Activated CD4-positive, alpha-beta T cell treated with anti-CD3 and anti-CD28 coated beads, Interleukin-2, amount 50 U/mL, for 1 hour (primary cell): ENCODE results near the gene TMEM138.

ENCODE experiments used
- DNase-seq: peaks from one replicate; pipeline ENCODE4 v3.0.0-alpha.2; 2020

TMEM138 gene

DNA sequence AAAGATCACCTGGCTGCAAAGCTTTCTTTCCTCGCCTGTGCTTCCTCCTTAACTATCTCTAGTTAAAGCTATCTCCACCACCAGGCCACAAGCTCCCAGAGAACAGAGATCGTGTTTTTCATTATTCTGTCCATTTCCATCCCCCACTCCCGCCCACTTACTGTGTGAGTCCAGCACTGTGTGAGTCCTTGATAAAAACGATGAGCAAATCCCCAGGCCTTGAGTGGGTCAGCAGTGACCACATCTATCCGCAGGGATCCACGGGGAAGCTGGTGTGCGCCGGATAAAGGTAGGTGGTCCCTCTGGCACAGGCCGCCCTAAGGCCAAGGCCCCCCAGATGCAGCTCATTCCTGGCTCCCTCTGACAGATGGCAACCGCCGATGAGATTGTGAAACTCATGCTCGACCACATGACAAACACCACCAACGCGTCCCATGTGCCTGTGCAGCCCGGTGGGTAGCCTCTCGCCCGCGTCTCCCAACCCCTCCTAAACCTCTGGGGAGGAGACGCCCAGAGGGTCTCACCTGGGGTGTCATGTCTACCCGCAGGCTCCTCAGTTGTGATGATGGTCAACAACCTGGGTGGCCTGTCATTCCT, 19.9 kb upstream of the TMEM138 start:
- no peak for DNase-seq

DNA sequence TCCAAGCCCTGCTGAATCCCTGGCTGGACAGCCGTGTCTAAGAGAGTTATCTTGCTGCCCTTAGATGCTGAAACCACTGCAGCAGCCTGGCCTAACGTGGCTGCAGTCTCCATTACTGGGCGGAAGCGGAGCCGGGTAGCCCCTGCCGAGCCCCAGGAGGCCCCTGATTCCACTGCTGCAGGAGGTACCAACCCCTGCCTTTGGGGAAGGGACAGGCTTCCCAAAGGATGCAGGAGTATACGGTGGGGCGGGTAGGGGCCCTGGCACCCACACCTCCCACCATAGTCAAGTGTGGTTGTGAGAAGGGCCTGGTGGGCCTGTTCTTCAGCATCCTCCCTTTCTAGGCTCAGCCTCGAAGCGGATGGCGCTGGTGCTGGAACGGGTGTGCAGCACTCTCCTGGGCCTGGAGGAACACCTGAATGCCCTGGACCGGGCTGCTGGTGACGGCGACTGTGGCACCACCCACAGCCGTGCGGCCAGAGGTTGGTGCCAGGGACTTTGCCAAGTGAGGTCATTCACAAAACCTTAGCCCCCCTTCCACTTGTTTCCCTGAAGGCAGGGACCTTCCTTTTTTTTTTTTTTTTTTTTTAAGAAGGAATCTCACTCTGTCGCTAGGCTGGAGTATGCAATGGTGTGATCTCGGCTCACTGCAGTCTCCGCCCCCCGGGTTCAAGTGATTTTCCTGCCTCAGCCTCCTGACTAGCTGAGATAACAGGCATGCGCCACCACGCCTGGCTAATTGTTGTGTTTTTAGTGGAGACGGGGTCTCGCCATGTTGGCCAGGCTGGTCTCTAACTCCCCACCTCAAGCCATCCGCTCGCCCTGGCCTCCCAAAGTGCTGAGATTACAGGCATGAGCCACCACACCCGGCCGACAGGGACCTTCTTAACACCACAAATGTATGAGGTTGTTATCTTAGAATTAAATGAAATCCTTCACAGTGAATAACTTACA, 18.1 kb upstream of the TMEM138 start:
- no peak for DNase-seq

- no peak for DNase-seq
These were observed 17.0 kb upstream of the TMEM138 start for GRCh38 chr11:61345170-61345610.

GRCh38 chr11:61345954-61346843, 16.0 kb upstream of the TMEM138 start:
- DNase-seq: no peak

DNA sequence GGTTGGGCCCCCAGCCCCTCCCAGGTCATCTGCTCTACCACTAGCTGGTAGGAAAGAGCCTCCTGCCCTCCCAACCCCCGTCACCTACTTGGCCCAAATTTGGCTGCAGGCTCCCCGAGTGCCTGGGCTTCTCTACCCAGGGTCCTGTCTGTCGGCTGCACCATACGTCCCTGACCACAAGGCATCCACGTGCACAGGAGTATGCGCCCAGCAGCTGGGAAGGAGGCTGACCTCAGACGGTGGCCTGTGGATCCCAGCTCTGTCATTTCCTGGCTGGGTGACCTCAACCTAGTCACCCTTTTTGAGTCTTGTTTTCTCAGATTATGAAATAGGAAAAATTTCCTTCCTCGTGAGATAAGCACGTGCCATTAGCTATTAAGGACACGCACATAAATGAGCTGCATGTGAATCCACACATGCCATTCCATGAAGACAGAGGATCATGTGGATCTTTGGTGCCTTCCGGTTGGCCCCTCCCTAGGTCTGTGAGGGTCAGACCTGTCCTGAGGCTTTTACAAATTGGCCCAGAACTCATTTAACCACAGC, 14.2 kb upstream of the TMEM138 start:
- no peak for DNase-seq

- no peak for DNase-seq
These were observed 12.9 kb upstream of the TMEM138 start for GRCh38 chr11:61349189-61349751.

- no peak for DNase-seq
These were observed 12.3 kb upstream of the TMEM138 start for GRCh38 chr11:61349916-61350315.

- DNase-seq: no peak
These were observed 11.8 kb upstream of the TMEM138 start for GRCh38 chr11:61350336-61350735.

DNA sequence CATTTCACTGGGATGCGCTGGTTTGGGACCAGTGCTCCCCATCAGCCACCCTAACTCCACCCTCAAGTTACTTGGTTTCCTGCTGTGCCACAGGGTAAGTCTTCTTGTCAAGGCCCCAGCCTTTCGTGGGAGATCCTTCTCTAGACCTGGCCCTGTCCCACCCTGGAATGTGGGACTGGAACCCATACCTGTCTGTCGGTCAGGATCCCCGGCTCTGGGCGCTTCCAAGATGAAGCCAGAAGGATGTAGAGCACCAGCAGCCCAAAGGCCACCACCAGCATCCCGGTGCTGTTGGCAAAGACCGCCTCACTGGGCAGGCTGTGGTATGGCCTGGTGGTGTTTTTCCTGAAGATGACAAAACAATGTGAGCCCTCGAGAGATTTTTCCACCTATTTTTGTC, 11.4 kb upstream of the TMEM138 start:
- DNase-seq: no peak

GRCh38 chr11:61352038-61352437, 10.1 kb upstream of the TMEM138 start:
- no peak for DNase-seq

DNA sequence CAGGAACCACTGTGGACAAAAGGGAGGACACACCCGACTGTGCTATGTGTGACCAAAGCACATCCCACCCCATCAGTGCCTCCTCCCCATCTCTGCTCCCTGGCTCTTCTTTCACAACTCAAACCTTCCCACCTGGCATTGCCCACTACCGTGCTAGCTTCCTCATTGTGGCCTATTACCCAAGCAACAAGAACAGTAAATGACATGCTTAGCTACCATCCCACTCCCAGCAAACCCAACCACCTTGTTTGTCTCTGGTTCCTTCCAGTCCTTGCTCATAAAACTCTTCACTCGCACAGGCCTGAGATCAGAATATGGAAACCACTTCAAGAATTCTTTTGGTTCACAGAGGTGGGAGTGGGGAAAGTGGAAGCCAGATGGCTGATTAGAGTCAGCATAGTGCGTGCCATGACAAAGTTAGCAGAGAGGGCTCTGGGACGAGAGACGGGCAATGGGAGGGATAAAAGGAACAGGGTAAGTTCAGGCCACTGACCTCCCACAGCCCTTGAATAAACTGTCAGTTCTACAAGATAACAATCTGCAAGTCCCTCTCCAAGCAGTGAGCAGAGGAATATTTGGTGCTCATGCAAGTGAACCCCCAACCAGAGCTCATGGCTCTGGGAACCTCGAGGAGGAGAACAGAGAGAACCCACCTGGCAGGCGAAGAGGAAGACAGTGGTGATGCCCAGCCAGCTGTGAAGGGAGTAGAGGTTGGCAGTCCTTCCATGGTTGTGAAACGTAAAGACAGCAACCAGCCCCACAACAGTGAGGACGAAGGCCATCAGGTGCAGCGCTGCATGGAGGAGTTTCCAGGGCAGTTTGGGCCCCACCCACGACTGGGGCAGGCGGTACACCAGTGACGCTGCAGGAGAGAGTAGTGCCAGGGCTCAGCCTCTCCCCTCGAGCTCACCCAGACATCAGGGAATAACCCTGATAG, 8.8 kb upstream of the TMEM138 start:
- no peak for DNase-seq

GRCh38 chr11:61354208-61354607, 8.0 kb upstream of the TMEM138 start:
- DNase-seq: no peak

- no peak for DNase-seq
These were observed 5.5 kb upstream of the TMEM138 start for GRCh38 chr11:61356706-61357105.

GRCh38 chr11:61357233-61357893, 4.8 kb upstream of the TMEM138 start:
- DNase-seq: no peak

GRCh38 chr11:61357894-61358239, 4.3 kb upstream of the TMEM138 start:
- no peak for DNase-seq

DNA sequence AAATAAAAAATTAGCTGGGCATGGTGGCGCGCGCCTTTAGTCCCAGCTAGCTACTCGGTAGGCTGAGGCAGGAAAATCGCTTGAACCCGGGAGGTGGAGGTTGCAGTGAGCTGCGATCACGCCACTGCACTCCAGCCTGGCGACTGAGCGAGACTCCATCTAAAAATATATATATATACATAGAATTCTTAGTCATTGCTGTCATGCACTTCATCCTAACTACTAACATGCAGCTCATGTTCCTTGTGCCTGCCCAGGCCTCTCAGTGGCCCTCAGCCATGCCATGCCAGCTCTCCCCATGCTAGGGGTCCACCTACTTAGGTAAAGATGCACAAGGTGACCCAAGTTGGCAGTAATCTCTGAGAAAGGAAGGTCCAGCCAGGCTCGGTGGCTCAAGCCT, 3.6 kb upstream of the TMEM138 start:
- no peak for DNase-seq

DNA sequence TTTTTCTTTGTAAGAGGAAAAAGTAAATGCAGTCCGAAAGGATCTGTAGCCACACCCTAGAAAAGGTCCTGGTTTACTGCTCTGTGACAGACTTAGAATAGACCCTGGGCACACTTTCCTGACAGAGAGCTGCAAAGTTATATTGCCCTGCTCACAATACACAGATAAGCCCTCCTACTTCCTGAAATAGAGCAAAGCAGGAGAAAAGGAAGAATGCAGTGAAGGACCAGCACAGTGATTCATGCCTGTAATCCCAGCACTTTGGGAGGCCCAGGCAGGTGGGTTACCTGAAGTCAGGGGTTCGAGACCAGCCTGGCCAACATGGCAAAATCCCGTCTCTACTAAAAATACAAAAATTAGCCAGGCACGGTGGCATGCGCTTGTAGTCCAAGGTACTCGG, 2.7 kb upstream of the TMEM138 start:
- DNase-seq: no peak

GRCh38 chr11:61361237-61361740, 885 bp upstream of the TMEM138 start:
- DNase-seq: no peak

DNA sequence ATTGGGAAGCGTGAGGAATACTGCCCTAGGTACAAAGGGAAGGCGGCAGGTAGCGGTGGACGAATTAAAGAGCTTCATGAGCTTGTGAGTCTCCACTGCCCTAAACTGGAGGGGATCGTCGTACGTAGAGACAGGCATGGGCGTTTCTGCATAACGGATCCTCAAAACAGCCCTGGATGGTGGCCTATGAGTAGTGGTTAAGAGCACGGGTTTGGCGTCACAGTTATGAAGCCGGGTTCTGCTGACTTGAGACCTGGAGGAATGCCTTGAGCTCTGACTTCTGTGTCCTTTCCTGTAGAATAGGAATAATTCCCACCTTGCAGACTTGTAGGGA, 335 bp downstream of the TMEM138 start:
- DNase-seq: peak; percentile 19

DNA sequence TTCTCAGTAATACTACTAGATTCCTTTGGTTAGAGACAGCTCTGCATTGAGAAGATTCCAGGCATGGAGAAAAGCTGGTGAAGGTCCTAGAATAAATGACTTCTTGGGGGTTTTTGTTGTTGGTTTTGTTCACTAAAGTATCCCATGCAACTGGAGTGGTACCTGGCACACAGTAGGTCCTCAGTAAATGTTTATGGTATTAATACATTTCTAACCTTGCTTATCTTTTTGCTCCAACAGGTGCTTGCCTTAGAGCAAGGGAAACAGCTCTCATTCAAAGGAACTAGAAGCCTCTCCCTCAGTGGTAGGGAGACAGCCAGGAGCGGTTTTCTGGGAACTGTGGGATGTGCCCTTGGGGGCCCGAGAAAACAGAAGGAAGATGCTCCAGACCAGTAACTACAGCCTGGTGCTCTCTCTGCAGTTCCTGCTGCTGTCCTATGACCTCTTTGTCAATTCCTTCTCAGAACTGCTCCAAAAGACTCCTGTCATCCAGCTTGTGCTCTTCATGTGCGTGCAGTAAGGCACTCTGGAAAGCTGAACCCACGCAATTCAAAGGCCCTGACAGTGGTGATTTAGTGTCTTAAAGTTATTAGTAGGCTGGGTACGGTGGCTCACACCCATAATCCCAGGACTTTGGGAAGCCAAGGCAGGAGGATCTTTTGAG, 2.0 kb downstream of the TMEM138 start:
- DNase-seq: no peak
